Measurements from ENCODE around the gene CDHR4.

GRCh38 chr3:49831341-49831740 is 31.7 kb upstream of the CDHR4 start:
- TF ChIP-seq GATA2 (IDR thresholded peaks at IDR 0.05; ENCODE audit: low read depth, low read length), result no peak
- TF ChIP-seq GATA3 (IDR thresholded peaks at IDR 0.05; ENCODE audit: low read depth, low read length), result no peak

Measured in SH-SY5Y (cell line).